Calu3 (cell line): Measurements from ENCODE around the gene BCL3. TPM values are rescaled to one million over a fixed set of nuclear protein-coding genes. Genes with fewer than 3 reads are reported as not detected.
A peak's percentile ranks its signal among the peaks of the same experiment; 100 is the strongest.

Experiments used
- BruUV-seq: library from RNA; stranded (reverse); fragments of 400-500 nt; replicated peaks from 2 replicates; lab custom pipeline; 2021; lab: Mats Ljungman, UMichigan
- CTCF ChIA-PET: fragments of 300-600 bp; sonication (Branson Sonifier 250); formaldehyde crosslinking; loops from one replicate; lab custom pipeline; 2022; ENCODE audit warnings: antibody characterized with exemption; lab: Charles Lee
- DNase-seq: peaks from one replicate; pipeline ENCODE4 v3.0.0; 2022
- H3K27ac Mint-ChIP-seq: one replicate; pipeline ENCODE4 v1.8.0; 2022; ENCODE audit warnings: mixed read lengths; ENCODE audit not compliant: unreplicated experiment
- H3K27me3 Mint-ChIP-seq: one replicate; pipeline ENCODE4 v1.8.0; 2022; ENCODE audit warnings: mixed read lengths; ENCODE audit not compliant: unreplicated experiment
- H3K36me3 Mint-ChIP-seq: one replicate; pipeline ENCODE4 v1.8.0; 2022; ENCODE audit warnings: mild to moderate bottlenecking, moderate library complexity, mixed read lengths; ENCODE audit not compliant: insufficient read depth, unreplicated experiment
- H3K4me1 Mint-ChIP-seq: one replicate; pipeline ENCODE4 v1.8.0; 2022; ENCODE audit warnings: mild to moderate bottlenecking, low read depth, mixed read lengths; ENCODE audit not compliant: unreplicated experiment
- H3K4me3 Mint-ChIP-seq: one replicate; pipeline ENCODE4 v1.8.0; 2022; ENCODE audit warnings: mild to moderate bottlenecking, low read depth, moderate library complexity, mixed read lengths; ENCODE audit not compliant: unreplicated experiment
- H3K9me3 Mint-ChIP-seq: one replicate; pipeline ENCODE4 v1.8.0; 2022; ENCODE audit warnings: low read depth, mixed read lengths; ENCODE audit not compliant: unreplicated experiment
- CTCF ChIP-seq: fragments of 200-600 bp; IDR thresholded peaks from one replicate; pipeline ENCODE4 v1.8.0; 2022; ENCODE audit warnings: antibody characterized with exemption; ENCODE audit not compliant: unreplicated experiment
- intact Hi-C: fragments of 100-400 bp; cut with micrococcal nuclease; formaldehyde crosslinking; loops from one replicate; pipeline ENCODE4 v1.10.0; 2022; ENCODE audit not compliant: unreplicated experiment
- total RNA-seq: library from RNA; stranded (reverse); gene quantifications from 2 replicates; pipeline ENCODE4 v1.2.3, GENCODE V29; 2022

The BCL3 gene
- total RNA-seq, 1 experiment from 2014 or later, result 37.7 TPM

GRCh38 chr19:44752123-44752815 is 3.8 kb downstream of the BCL3 start:
- no peak for DNase-seq
- H3K4me1 Mint-ChIP-seq, result peaks cover 69% of the 10 kb centered on the region
- peak overlapping the region; percentile 93 for H3K27ac Mint-ChIP-seq
- CTCF ChIA-PET, result interaction anchor here (0.6 to 3.1 kb wide), 4 partner anchors 13 to 343 kb away, joined by 4 to 26 read pairs (median 14); no protein-coding TSS in a partner anchor
- no peaks in the 10 kb centered on the region for H3K9me3 Mint-ChIP-seq
- H3K27me3 Mint-ChIP-seq, result no peaks in the 10 kb centered on the region
- H3K4me3 Mint-ChIP-seq, result peak overlapping the region; percentile 67
- BruUV-seq, result no TSS peak
- intact Hi-C loops, result loop anchor here (2.0 kb wide), 1 partner anchor 27 kb away; no protein-coding TSS in a partner anchor
- no peak for TF ChIP-seq CTCF
- H3K36me3 Mint-ChIP-seq, result peaks cover 87% of the 10 kb centered on the region

DNA sequence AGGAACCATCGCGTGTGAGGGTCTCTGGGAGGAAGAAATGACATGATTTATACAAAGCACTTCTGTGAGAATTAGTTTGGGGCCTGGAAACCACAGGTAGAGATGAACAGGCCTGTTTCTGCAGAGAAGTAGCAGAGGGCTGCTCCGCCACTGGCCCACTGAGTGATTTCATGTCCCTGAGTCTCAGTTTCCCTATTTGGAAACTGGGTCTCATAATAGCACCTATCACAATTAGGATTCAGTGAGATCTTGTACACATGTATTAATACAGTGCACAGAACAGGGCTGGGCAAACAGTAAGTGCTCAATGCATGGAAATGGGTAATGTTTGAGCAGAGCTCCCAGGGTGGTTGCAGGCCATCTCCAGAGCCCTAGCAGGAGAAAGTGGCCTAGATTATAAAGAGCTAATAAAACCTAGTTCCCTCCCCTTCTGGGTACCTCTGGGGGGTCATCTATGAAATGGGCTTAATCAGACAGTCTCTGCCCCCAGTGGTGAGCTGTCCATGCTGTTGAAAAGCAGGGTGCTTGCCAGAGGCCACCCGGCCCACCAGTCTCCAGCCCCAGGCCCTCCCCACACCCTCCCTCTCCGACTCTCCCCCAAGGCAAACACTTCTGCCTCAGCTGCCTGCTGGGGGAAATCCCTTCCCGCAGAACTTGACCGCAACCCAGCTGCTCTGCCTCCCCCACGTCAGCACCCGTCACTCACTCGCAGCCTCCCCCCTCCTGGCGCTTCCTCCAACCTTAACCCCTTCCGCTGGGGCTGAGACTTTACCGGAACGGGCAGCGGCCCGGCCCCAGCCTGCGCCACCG is 4.5 kb downstream of the BCL3 start:
- H3K27me3 Mint-ChIP-seq, result no peaks in the 10 kb centered on the region
- peak overlapping the region; percentile 93 for H3K27ac Mint-ChIP-seq
- BruUV-seq, result no TSS peak
- no peaks in the 10 kb centered on the region for H3K9me3 Mint-ChIP-seq
- peak overlapping the region; percentile 67 for H3K4me3 Mint-ChIP-seq
- H3K36me3 Mint-ChIP-seq, result peaks cover 86% of the 10 kb centered on the region
- no peak for TF ChIP-seq CTCF
- CTCF ChIA-PET, result interaction anchor here (1.2 to 3.1 kb wide), 5 partner anchors 11 to 29 kb away, joined by 5 to 26 read pairs (median 7); no protein-coding TSS in a partner anchor
- intact Hi-C loops, result loop anchor here (2.0 kb wide), 1 partner anchor 28 kb away; no protein-coding TSS in a partner anchor
- H3K4me1 Mint-ChIP-seq, result peaks cover 64% of the 10 kb centered on the region
- peak; percentile 97 for DNase-seq

GRCh38 chr19:44753626-44753931 is 5.1 kb downstream of the BCL3 start:
- CTCF ChIA-PET, result interaction anchor here (1.2 to 3.1 kb wide), 5 partner anchors 12 to 29 kb away, joined by 5 to 26 read pairs (median 7); no protein-coding TSS in a partner anchor
- Mint-ChIP-seq H3K4me3 (peak overlapping the region; percentile 67), H3K9me3 (no peaks in the 10 kb centered on the region), H3K27ac (peak overlapping the region; percentile 93), H3K4me1 (peaks cover 60% of the 10 kb centered on the region), H3K27me3 (no peaks in the 10 kb centered on the region), H3K36me3 (peaks cover 87% of the 10 kb centered on the region)
- TF ChIP-seq CTCF, result no peak
- intact Hi-C loops, result loop anchor here (2.0 kb wide), 1 partner anchor 29 kb away; no protein-coding TSS in a partner anchor
- no peak for DNase-seq
- no TSS peak for BruUV-seq

GRCh38 chr19:44753932-44754749 is 5.6 kb downstream of the BCL3 start:
- Mint-ChIP-seq H3K36me3 (peaks cover 88% of the 10 kb centered on the region), H3K27me3 (no peaks in the 10 kb centered on the region)

More at GRCh38 chr19:44753932-44754749, 5.6 kb downstream of the BCL3 start:
- intact Hi-C loops, result loop anchor here (2.0 kb wide), 1 partner anchor 29 kb away; no protein-coding TSS in a partner anchor
- Mint-ChIP-seq H3K4me3 (peak overlapping the region; percentile 67), H3K4me1 (peaks cover 60% of the 10 kb centered on the region), H3K27ac (peak overlapping the region; percentile 93), H3K9me3 (no peaks in the 10 kb centered on the region)
- no peak for TF ChIP-seq CTCF
- CTCF ChIA-PET, result interaction anchor here (1.3 to 3.1 kb wide), 4 partner anchors 12 to 30 kb away, joined by 5 to 26 read pairs (median 12); no protein-coding TSS in a partner anchor
- TSS peak; percentile 91 for BruUV-seq
- DNase-seq, result peak; percentile 92
